Endothelial cell of umbilical vein (primary cell): ENCODE results near the gene RPS2. TPM values are rescaled to one million over a fixed set of nuclear protein-coding genes. Genes with fewer than 3 reads are reported as not detected.
"Not testable (repeated sequence)": the region's sequence is repeated elsewhere in the genome, so short reads cannot be mapped to it uniquely, and the experiment has no call there.

ENCODE experiments used
- BruUV-seq: library from RNA; stranded (reverse); fragments of 400-500 nt; replicated peaks from 2 replicates; lab custom pipeline; 2021; lab: Mats Ljungman, UMichigan
- CTCF ChIA-PET: fragments of 300-600, 350-600 bp; sonication (Branson Sonifier 250); formaldehyde crosslinking; loops from one replicate; lab custom pipeline; 2021; ENCODE audit warnings: antibody characterized with exemption, inconsistent platforms; lab: Charles Lee
- POLR2A ChIA-PET: fragments of 300-600, 350-600 bp; sonication (Branson Sonifier 250); formaldehyde crosslinking; loops from one replicate; lab custom pipeline; 2021; ENCODE audit warnings: antibody characterized with exemption, inconsistent platforms; lab: Charles Lee
- DNase-seq: peaks from one replicate; pipeline ENCODE4 v3.0.0-alpha.2; 2011; ENCODE audit warnings: low read depth, low spot score
- FAIRE-seq: peaks from 2 replicates; lab custom pipeline; 2011; peaks lifted over from hg19 to GRCh38; lab: Jason Lieb, UNC
- H2AFZ ChIP-seq: 2 replicates; pipeline ENCODE4 v1.6.0; 2012; ENCODE audit warnings: low read depth, low read length, control low read depth, inconsistent platforms
- H3K27ac ChIP-seq: 2 replicates; pipeline ENCODE4 v1.5.1; 2011; ENCODE audit warnings: low read depth, mild to moderate bottlenecking, control low read depth, low read length, moderate library complexity; ENCODE audit not compliant: insufficient read depth
- H3K27me3 ChIP-seq, 2 experiments: 2 replicates each; pipeline versions ENCODE4 v1.6.0 to v1.6.1; 2011; ENCODE audit warnings: low read length in 2 of 2, mixed read lengths in 1 of 2; ENCODE audit not compliant: control insufficient read depth in 2 of 2, insufficient read depth in 2 of 2
- H3K36me3 ChIP-seq, 2 experiments: 2 replicates in 1 of 2; 3 replicates in 1 of 2; pipeline ENCODE4 v1.5.1; 2011; ENCODE audit warnings: low read length in 2 of 2, mild to moderate bottlenecking in 1 of 2, moderate library complexity in 1 of 2; ENCODE audit not compliant: control insufficient read depth in 2 of 2, insufficient read depth in 2 of 2; ENCODE audit errors: extremely low read depth in 1 of 2
- H3K4me1 ChIP-seq: 3 replicates; pipeline ENCODE4 v1.5.1; 2011; ENCODE audit warnings: mild to moderate bottlenecking, low read length; ENCODE audit not compliant: control insufficient read depth, insufficient read depth; ENCODE audit errors: extremely low read depth
- H3K4me2 ChIP-seq: 2 replicates; pipeline ENCODE4 v1.6.1; 2011; ENCODE audit warnings: low read length, control low read depth, mixed read lengths; ENCODE audit not compliant: insufficient read depth
- H3K4me3 ChIP-seq, 3 experiments: fragments of 200-600 bp in 1 of 3; sonication (generic), shearing (Covaris generic) in 1 of 3; replicated peaks in 1 of 3; 2 replicates each; pipeline ENCODE4 v1.5.1; 2011 to 2016; ENCODE audit warnings: control low read depth in 3 of 3, low read length in 3 of 3, mild to moderate bottlenecking in 2 of 3, inconsistent platforms in 1 of 3, low read depth in 1 of 3, moderate library complexity in 1 of 3; ENCODE audit not compliant: insufficient read depth in 1 of 3
- H3K79me2 ChIP-seq: 2 replicates; pipeline ENCODE4 v1.6.0; 2012; ENCODE audit warnings: low read length, inconsistent platforms; ENCODE audit not compliant: control insufficient read depth, insufficient read depth
- H3K9ac ChIP-seq: replicated peaks from 2 replicates; pipeline ENCODE3; 2011; ENCODE audit warnings: low read length, control low read depth; ENCODE audit not compliant: insufficient read depth; ENCODE audit errors: extremely low read depth
- H3K9me1 ChIP-seq: replicated peaks from 3 replicates; pipeline ENCODE4 v1.6.0; 2011; ENCODE audit warnings: mild to moderate bottlenecking, low read length; ENCODE audit not compliant: control insufficient read depth, insufficient read depth; ENCODE audit errors: extremely low read depth
- H3K9me3 ChIP-seq: replicated peaks from 2 replicates; pipeline ENCODE4 v1.5.1; 2012; ENCODE audit warnings: low read length, inconsistent platforms; ENCODE audit not compliant: control insufficient read depth, insufficient read depth
- H4K20me1 ChIP-seq: replicated peaks from 2 replicates; pipeline ENCODE3; 2011; ENCODE audit warnings: mild to moderate bottlenecking, low read length; ENCODE audit not compliant: control insufficient read depth, insufficient read depth; ENCODE audit errors: extremely low read depth
- EZH2 ChIP-seq: IDR thresholded peaks from 2 replicates; pipeline ENCODE4 v1.6.1; 2012; ENCODE audit warnings: borderline replicate concordance, low read depth, mild to moderate bottlenecking, moderate library complexity, low read length, inconsistent platforms; ENCODE audit not compliant: severe bottlenecking
- FOS ChIP-seq: IDR thresholded peaks from 2 replicates; pipeline ENCODE4 v1.6.1; 2011; ENCODE audit warnings: mild to moderate bottlenecking, low read length, moderate library complexity, borderline replicate concordance; ENCODE audit not compliant: insufficient read depth
- GATA2 ChIP-seq: IDR thresholded peaks from 2 replicates; pipeline ENCODE4 v1.7.0; 2011; ENCODE audit warnings: low read depth, mild to moderate bottlenecking, moderate library complexity, mixed read lengths, low read length; ENCODE audit not compliant: insufficient read length, insufficient read depth
- JUN ChIP-seq: IDR thresholded peaks from 2 replicates; pipeline ENCODE4 v1.6.1; 2011; ENCODE audit warnings: borderline replicate concordance, low read depth; ENCODE audit not compliant: insufficient read length, insufficient read depth
- POLR2A ChIP-seq: IDR thresholded peaks from 2 replicates; pipeline ENCODE4 v1.6.1; 2012; ENCODE audit warnings: low read depth, mild to moderate bottlenecking, control low read depth, low read length
- POLR2AphosphoS5 ChIP-seq: IDR thresholded peaks from 2 replicates; pipeline ENCODE4 v1.6.1; 2012; ENCODE audit warnings: low read depth, mild to moderate bottlenecking, control low read depth, low read length, moderate library complexity; ENCODE audit not compliant: insufficient read depth
- dilution Hi-C: fragments of 300-500 bp; cut with MboI; formaldehyde crosslinking; loops from one replicate; pipeline ENCODE4 v1.15.0; 2019; ENCODE audit warnings: low sequenced_read_pairs; ENCODE audit not compliant: extremely low pct_ligation_motif_present
- intact Hi-C: fragments of 100-400 bp; cut with micrococcal nuclease; formaldehyde crosslinking; loops from one replicate; pipeline ENCODE4 v1.10.0; 2022
- polyA plus RNA-seq, 4 experiments: library from polyadenylated mRNA; depleted of rRNA in 3 of 4; stranded (reverse) in 3 of 4; unstranded in 1 of 4; fragments of >200 nt; gene quantifications; 2 replicates each; pipeline versions ENCODE4 v1.2.1 to v1.2.3, GENCODE V29; 2011 to 2012; ENCODE audit warnings: missing spikeins in 1 of 4
- total RNA-seq: library from RNA; stranded (reverse); gene quantifications from 2 replicates; pipeline ENCODE4 v1.2.3, GENCODE V29; 2021
- TF ChIP-seq, protein P1 (sequence below): IDR thresholded peaks from 2 replicates; pipeline ENCODE4 v1.6.1; 2011; ENCODE audit not compliant: insufficient read depth, insufficient read length
- TF ChIP-seq, protein P2 (sequence below), 2 donors: IDR thresholded peaks; 1 replicate in 1 of 2; 2 replicates in 1 of 2; pipeline ENCODE4 v1.5.1; 2011; ENCODE audit warnings: low read length in 2 of 2, mild to moderate bottlenecking in 2 of 2, moderate library complexity in 2 of 2, control low read depth in 1 of 2, inconsistent platforms in 1 of 2, low read depth in 1 of 2; ENCODE audit not compliant: insufficient read depth in 1 of 2; ENCODE audit errors: extremely low read depth in 1 of 2

The RPS2 gene
- total and polyA plus RNA-seq, 2 donors (not counting 3 experiments of a cell fraction or from before 2014, with no cell fraction given): 2,793 to 9,021 TPM

DNA sequence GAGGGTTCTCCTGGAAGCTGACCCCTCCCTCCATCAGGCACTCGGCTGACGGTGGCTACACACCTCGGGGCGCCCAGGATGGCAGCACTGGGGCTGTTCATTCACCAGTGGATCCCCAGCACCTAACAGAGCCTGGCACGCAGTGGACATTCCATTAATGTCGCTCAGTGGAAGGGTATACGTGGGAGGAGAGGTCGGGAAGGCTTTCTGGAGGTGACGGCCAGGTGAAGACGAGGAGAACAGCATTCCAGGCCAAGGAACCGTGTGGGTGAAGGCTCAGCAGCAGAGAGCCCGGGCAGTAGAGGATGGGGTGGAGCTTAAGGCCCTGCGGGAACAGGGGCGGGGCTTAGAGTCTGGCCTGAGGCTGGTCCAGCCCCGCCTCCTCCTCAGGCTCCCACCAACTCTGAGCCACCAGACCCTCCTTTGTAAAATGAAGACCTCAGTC, 43.9 kb downstream of the RPS2 start:
- intact Hi-C loops: no loop called here
- H3K27me3 ChIP-seq: peaks cover 44 to 51% of the 10 kb centered on the region in 2 experiments
- no peaks in the 10 kb centered on the region for H3K9me3 ChIP-seq
- H3K4me3 ChIP-seq: no peak overlapping the region
- H4K20me1 ChIP-seq: no peaks in the 10 kb centered on the region
- no peak overlapping the region for H3K27ac ChIP-seq
- DNase-seq (peak; percentile 29), FAIRE-seq (no peak)
- TF ChIP-seq, protein P1, sequence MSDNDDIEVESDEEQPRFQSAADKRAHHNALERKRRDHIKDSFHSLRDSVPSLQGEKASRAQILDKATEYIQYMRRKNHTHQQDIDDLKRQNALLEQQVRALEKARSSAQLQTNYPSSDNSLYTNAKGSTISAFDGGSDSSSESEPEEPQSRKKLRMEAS: no peak
- no peak for TF ChIP-seq GATA2
- peak; percentile 23 for TF ChIP-seq EZH2
- no peak for TF ChIP-seq JUN
- TF ChIP-seq POLR2AphosphoS5: no peak
- TF ChIP-seq POLR2A: no peak
- no peak for TF ChIP-seq FOS
- TF ChIP-seq, protein P2, sequence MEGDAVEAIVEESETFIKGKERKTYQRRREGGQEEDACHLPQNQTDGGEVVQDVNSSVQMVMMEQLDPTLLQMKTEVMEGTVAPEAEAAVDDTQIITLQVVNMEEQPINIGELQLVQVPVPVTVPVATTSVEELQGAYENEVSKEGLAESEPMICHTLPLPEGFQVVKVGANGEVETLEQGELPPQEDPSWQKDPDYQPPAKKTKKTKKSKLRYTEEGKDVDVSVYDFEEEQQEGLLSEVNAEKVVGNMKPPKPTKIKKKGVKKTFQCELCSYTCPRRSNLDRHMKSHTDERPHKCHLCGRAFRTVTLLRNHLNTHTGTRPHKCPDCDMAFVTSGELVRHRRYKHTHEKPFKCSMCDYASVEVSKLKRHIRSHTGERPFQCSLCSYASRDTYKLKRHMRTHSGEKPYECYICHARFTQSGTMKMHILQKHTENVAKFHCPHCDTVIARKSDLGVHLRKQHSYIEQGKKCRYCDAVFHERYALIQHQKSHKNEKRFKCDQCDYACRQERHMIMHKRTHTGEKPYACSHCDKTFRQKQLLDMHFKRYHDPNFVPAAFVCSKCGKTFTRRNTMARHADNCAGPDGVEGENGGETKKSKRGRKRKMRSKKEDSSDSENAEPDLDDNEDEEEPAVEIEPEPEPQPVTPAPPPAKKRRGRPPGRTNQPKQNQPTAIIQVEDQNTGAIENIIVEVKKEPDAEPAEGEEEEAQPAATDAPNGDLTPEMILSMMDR (IDR thresholded peaks at IDR 0.05; ENCODE audit: extremely low read depth in 1 of 2, insufficient read depth in 1 of 2, low read depth in 1 of 2, low read length in 2 of 2): no peak
- no TSS peak for BruUV-seq
- H3K9me1 ChIP-seq: no peaks in the 10 kb centered on the region
- no peak overlapping the region for H3K9ac ChIP-seq
- no peaks in the 10 kb centered on the region for H3K79me2 ChIP-seq
- POLR2A ChIA-PET: no interaction called here
- CTCF ChIA-PET: no interaction called here
- no peaks in the 10 kb centered on the region for H3K4me1 ChIP-seq
- no peaks in the 10 kb centered on the region for H3K36me3 ChIP-seq
- no peak overlapping the region for H2AFZ ChIP-seq
- dilution Hi-C loops: no loop called here
- H3K4me2 ChIP-seq: no peak overlapping the region

DNA sequence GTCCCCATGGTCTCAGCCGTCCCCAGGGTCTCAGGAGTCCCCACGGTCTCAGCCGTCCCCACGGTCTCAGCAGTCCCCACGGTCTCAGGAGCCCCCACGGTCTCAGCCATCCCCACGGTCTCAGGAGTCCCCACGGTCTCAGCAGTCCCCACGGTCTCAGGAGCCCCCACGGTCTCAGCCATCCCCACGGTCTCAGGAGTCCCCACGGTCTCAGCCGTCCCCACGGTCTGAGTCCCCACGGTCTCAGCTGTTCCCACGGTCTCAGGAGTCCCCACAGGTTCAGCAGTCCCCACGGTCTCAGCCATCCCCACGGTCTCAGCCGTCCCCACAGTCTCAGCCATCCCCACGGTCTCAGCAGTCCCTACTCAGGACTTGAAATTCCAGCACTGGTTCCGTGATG, 44.5 kb downstream of the RPS2 start:
- H4K20me1 ChIP-seq, H3K4me1 ChIP-seq, H3K4me2 ChIP-seq, H2AFZ ChIP-seq, H3K27ac ChIP-seq, FAIRE-seq, H3K36me3 ChIP-seq, H3K9me1 ChIP-seq, CTCF ChIA-PET, intact Hi-C loops, DNase-seq, H3K79me2 ChIP-seq, H3K9ac ChIP-seq, H3K4me3 ChIP-seq, H3K9me3 ChIP-seq, dilution Hi-C loops, BruUV-seq: not testable (repeated sequence)
- POLR2A ChIA-PET: interaction anchor here (1.1 kb wide), 1 partner anchor 8 kb away, joined by 3 read pairs; no protein-coding TSS in a partner anchor
- peaks cover 44 to 51% of the 10 kb centered on the region in 2 experiments for H3K27me3 ChIP-seq
